Smooth muscle cell (in vitro differentiated cells): Measurements from ENCODE around the gene EIF6. TPM values are rescaled to one million over a fixed set of nuclear protein-coding genes. Genes with fewer than 3 reads are reported as not detected.

Experiments used
- DNase-seq: peaks from one replicate; lab custom pipeline; 2025; ENCODE audit not compliant: unreplicated experiment; lab: John Stamatoyannopoulos, UW
- H2AFZ ChIP-seq: fragments of 200-600 bp; sonication (generic); 2 replicates; pipeline ENCODE4 v1.6.0; 2016; ENCODE audit warnings: antibody characterized with exemption, low read depth, mild to moderate bottlenecking
- H3F3A ChIP-seq: fragments of 200-600 bp; sonication (generic); 2 replicates; pipeline ENCODE4 v1.6.0; 2017; ENCODE audit warnings: antibody characterized with exemption, low read depth
- H3K27ac ChIP-seq: fragments of 200-600 bp; sonication (generic); 2 replicates; pipeline ENCODE4 v1.5.1; 2016; ENCODE audit warnings: low read depth, mild to moderate bottlenecking
- H3K27me3 ChIP-seq: fragments of 200-600 bp; sonication (generic); 2 replicates; pipeline ENCODE4 v1.6.1; 2016; ENCODE audit warnings: low read depth, mild to moderate bottlenecking
- H3K36me3 ChIP-seq: fragments of 200-600 bp; sonication (generic); 2 replicates; pipeline ENCODE4 v1.5.1; 2016; ENCODE audit warnings: low read depth
- H3K4me1 ChIP-seq: fragments of 200-600 bp; sonication (generic); 2 replicates; pipeline ENCODE4 v1.5.1; 2016; ENCODE audit warnings: low read depth
- H3K4me2 ChIP-seq: fragments of 200-600 bp; sonication (generic); 2 replicates; pipeline ENCODE4 v1.6.0; 2016; ENCODE audit warnings: mild to moderate bottlenecking
- H3K4me3 ChIP-seq: fragments of 200-600 bp; sonication (generic); 2 replicates; pipeline ENCODE4 v1.5.1; 2016; ENCODE audit warnings: mild to moderate bottlenecking
- H3K79me2 ChIP-seq: fragments of 200-600 bp; sonication (generic); 2 replicates; pipeline ENCODE4 v1.6.0; 2016; ENCODE audit warnings: low read depth, mild to moderate bottlenecking
- H3K9ac ChIP-seq: fragments of 200-600 bp; sonication (generic); 2 replicates; pipeline ENCODE4 v1.6.0; 2016; ENCODE audit warnings: low read depth
- H3K9me3 ChIP-seq: fragments of 200-600 bp; sonication (generic); replicated peaks from 2 replicates; pipeline ENCODE4 v1.5.1; 2016; ENCODE audit warnings: low read depth
- H4K20me1 ChIP-seq: fragments of 200-600 bp; sonication (generic); 2 replicates; pipeline ENCODE4 v1.6.0; 2016; ENCODE audit warnings: low read depth
- CTCF ChIP-seq: fragments of 200-600 bp; sonication (generic); IDR thresholded peaks from 2 replicates; pipeline ENCODE4 v1.5.1; 2017; ENCODE audit warnings: borderline replicate concordance, mild to moderate bottlenecking, antibody characterized with exemption; ENCODE audit not compliant: insufficient read depth, poor library complexity, severe bottlenecking
- WGBS: methylation state at CpG from one replicate; pipeline ENCODE4 v1.1.7; 2016; ENCODE audit warnings: low lambda C conversion rate; 5-methylcytosine and 5-hydroxymethylcytosine counted together
- polyA plus RNA-seq: library from polyadenylated mRNA; unstranded; fragments of >200 nt; fragmentation: Nextera tagmentation; extraction: Ambion mirVana; gene quantifications from 2 replicates; pipeline ENCODE4 v1.2.1, GENCODE V29; 2016
- total RNA-seq: library from RNA; depleted of rRNA; stranded (reverse); fragments of >200 nt; gene quantifications from 2 replicates; pipeline ENCODE4 v1.2.3, GENCODE V29; 2014

Gene EIF6
- total and polyA plus RNA-seq, 2 experiments from 2014 or later: 110 to 179 TPM

DNA sequence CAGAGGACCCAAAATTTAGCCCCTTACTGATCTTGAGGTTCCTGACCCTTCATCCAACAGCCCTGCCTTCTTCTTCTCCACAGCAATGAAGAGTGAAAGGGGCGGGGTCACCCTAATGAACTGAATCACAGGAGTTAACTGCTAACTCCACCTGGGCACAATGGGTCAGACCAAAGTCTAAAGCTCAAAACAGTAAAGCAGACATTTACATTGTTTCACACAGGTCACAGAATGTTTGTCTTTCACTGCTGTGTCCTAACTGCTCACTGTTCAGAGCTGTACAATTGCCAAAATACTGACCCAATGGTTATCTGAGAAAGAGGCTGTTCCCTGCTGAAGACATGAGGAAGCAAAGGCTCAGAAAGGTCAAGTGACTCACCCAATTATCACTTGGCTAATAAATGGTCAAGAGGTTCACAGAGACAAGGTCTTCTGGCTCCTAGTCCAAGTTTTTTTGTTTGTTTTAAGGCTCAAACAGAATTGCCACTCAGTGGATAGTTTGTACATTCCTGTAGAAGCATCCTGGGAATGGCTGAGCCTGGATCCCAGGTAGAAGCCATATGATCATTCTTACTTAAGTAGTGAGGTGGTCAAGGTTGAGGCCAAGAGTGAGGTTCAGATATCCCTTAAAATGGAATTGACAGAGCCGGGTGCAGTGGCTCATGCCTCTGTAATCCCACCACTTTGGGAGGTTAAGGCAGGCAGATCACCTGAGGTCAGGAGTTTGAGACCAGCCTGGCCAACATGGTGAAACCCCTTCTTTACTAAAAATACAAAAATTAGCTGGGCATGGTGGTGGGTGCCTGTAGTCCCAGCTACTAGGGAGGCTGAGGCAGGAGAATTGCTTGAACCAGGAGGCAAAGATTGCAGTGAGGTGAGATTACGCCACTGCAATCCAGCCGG is 42.8 kb upstream of the EIF6 start:
- Histone ChIP-seq H4K20me1 (no peaks in the 10 kb centered on the region), H3K9me3 (no peaks in the 10 kb centered on the region), H3K4me1 (peaks cover 9% of the 10 kb centered on the region), H3K36me3 (no peaks in the 10 kb centered on the region), H3K4me2 (peak overlapping the region; percentile 59), H3K79me2 (no peaks in the 10 kb centered on the region), H3K27ac (peak overlapping the region; percentile 75), H2AFZ (no peak overlapping the region), H3K9ac (no peak overlapping the region), H3F3A (peaks cover 22% of the 10 kb centered on the region), H3K4me3 (no peak overlapping the region), H3K27me3 (no peaks in the 10 kb centered on the region)
- DNase-seq: no peak
- 91% methylated on average over 4 of the region's 4 CpGs for WGBS
- TF ChIP-seq CTCF: no peak

GRCh38 chr20:35326740-35327073 is 42.1 kb upstream of the EIF6 start:
- Histone ChIP-seq H3K36me3 (no peaks in the 10 kb centered on the region), H3K4me2 (peak overlapping the region; percentile 59), H3K9me3 (no peaks in the 10 kb centered on the region), H3K27ac (peak overlapping the region; percentile 75), H3K4me3 (no peak overlapping the region), H3K9ac (no peak overlapping the region), H3F3A (peaks cover 22% of the 10 kb centered on the region), H4K20me1 (no peaks in the 10 kb centered on the region), H3K27me3 (no peaks in the 10 kb centered on the region), H2AFZ (no peak overlapping the region), H3K79me2 (no peaks in the 10 kb centered on the region), H3K4me1 (peaks cover 9% of the 10 kb centered on the region)
- DNase-seq: no peak
- TF ChIP-seq CTCF: no peak
- 77% methylated on average over 3 of the region's 3 CpGs for WGBS

DNA sequence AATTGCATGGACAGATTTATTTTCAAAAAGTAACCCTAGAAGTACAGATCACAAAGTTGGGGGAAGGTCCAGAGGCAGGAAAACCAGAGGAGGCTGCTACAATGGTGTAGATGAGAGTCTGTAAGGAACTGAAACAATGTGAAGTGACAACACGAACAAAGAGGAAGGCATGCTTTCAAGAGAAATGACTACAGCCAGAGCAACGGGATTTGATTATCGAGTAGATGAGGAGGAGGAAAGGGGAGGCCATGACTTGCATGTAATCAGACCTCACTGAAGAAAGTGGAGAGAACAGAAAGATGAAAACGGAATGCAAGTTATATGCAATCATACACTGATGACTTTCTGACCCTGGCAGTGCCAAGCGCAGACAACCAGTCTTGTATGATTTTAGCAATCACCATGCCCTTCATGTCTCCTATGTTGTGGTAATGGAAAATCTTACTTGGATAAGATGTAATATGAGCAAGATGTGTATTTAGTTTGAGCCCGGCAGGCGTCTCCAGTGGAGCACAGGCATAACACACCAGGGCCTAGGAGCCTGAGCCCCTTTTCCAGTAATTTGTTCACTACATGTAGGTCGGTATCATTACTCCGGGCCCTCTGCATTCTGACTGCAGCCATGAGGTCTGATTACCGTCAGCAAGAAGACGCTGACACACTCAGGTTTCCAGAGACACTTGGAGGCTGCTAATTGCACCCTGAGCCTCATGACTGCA is 41.6 kb upstream of the EIF6 start:
- no peak for TF ChIP-seq CTCF
- Histone ChIP-seq H3K4me2 (peak overlapping the region; percentile 59), H3K4me3 (no peak overlapping the region), H3K4me1 (peaks cover 11% of the 10 kb centered on the region), H4K20me1 (no peaks in the 10 kb centered on the region), H3K9ac (no peak overlapping the region), H3K36me3 (no peaks in the 10 kb centered on the region), H3K9me3 (no peaks in the 10 kb centered on the region), H2AFZ (no peak overlapping the region), H3K27me3 (no peaks in the 10 kb centered on the region), H3F3A (peaks cover 22% of the 10 kb centered on the region), H3K79me2 (no peaks in the 10 kb centered on the region), H3K27ac (peak overlapping the region; percentile 75)
- DNase-seq: no peak
- 45% methylated on average over 11 of the region's 11 CpGs for WGBS
